ENCODE data around the gene ZNF343.

- TF ChIP-seq CTCF (IDR thresholded peaks at IDR 0.05) (no peak), POLR2AphosphoS5 (IDR thresholded peaks at IDR 0.05) (no peak), POLR2A (IDR thresholded peaks at IDR 0.05) (no peak)
These were observed 46.2 kb downstream of the ZNF343 start for GRCh38 chr20:2462484-2462883.
